Ishikawa (cell line): ENCODE measurements around the gene SRD5A1.

ENCODE experiments used
- CEBPB ChIP-seq: IDR thresholded peaks from 2 replicates; pipeline ENCODE4 v1.6.1; 2012
- EP300 ChIP-seq: IDR thresholded peaks from 2 replicates; pipeline ENCODE4 v1.6.1; 2012; ENCODE audit warnings: borderline replicate concordance
- FOXM1 ChIP-seq: IDR thresholded peaks from 2 replicates; pipeline ENCODE4 v1.6.1; 2012; ENCODE audit warnings: low read depth, borderline replicate concordance
- MAX ChIP-seq: IDR thresholded peaks from 2 replicates; pipeline ENCODE4 v1.6.1; 2012
- NFIC ChIP-seq: IDR thresholded peaks from 2 replicates; pipeline ENCODE4 v1.6.1; 2012
- TAF1 ChIP-seq: IDR thresholded peaks from 2 replicates; pipeline ENCODE4 v1.6.1; 2012; ENCODE audit warnings: low read depth, mild to moderate bottlenecking
- TCF12 ChIP-seq: IDR thresholded peaks from 2 replicates; pipeline ENCODE4 v1.6.1; 2012; ENCODE audit warnings: low read depth
- TEAD4 ChIP-seq: IDR thresholded peaks from 2 replicates; pipeline ENCODE4 v1.6.1; 2012

The SRD5A1 gene

GRCh38 chr5:6723122-6723815 lies 90.0 kb downstream of the SRD5A1 start:
- TF ChIP-seq TEAD4 (no peak), MAX (no peak)

- TF ChIP-seq TCF12 (no peak), FOXM1 (no peak), MAX (no peak), TEAD4 (no peak), NFIC (no peak), CEBPB (no peak), TAF1 (no peak), EP300 (no peak)
Observed at GRCh38 chr5:6723816-6724300, 90.6 kb downstream of the SRD5A1 start.
